Stimulated activated CD4-positive, alpha-beta T cell treated with anti-CD3 and anti-CD28 coated beads, Interleukin-15, amount 100 ng/mL, for 1 hour (primary cell): Measurements from ENCODE around the gene CXXC4.

Experiments
- DNase-seq, 2 donors: peaks; one replicate each; pipeline ENCODE4 v3.0.0-alpha.2; 2020; ENCODE audit warnings: low read depth in 1 of 2, low spot score in 1 of 2

CXXC4 gene

DNA sequence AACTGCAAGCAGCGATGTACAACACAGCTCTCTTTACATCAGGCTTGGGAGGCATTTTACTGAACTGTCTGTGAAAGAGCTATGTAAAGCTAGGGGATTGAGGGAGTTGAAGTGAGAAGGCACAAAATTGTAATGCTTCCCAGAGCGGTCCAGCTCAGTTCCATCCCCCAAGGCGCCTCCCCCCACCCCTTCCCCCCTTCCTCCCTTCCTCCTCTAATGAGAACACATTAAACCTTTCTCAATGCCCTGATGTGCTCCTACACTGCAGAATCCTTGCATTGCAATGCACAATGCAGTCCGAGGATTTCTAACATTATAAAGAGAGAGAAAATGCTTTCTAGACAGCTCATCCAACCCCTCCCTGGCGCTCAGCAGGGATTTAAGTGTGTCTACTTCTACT lies 73.9 kb downstream of the CXXC4 start:
- no peak for DNase-seq
